ENCODE results near the gene GSC. TPM values are rescaled to one million over a fixed set of nuclear protein-coding genes. Genes with fewer than 3 reads are reported as not detected.

GSC gene
- total RNA-seq, 1 experiment from 2014 or later = not detected

DNA sequence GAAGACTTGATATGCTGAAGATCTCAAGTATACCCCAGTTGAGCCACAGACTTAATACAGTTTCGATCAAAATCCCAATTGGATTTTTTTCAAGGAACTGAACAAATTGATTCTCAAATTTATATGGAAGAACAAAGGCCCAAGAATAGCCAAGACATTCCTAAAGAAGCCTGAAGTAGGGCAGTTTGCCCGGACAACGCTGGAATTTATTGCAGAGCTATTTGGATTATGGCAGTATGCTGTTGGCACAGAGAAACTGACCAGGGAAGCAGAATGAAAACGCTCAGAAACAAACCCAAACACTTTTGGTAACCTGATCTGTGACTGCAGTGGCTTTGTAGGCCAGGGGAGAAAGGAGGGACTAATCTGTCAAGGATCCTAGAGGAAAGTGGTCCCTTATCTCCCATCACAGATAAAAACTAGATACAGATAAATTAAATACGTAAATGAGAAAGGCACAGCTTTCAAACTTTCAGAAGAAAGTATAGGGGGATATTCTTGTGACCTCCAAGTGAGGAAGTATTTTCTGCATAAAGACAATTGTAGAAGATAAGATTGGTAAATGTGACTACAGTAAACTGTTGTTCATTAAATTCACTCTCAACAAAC lies 35.9 kb upstream of the GSC start:
- no peak overlapping the region for H4K8ac ChIP-seq (replicated peaks; ENCODE audit: insufficient read length, low read depth, low read length)
- Mint-ChIP-seq H3K9me3 (no peaks in the 10 kb centered on the region), H3K36me3 (ENCODE audit: insufficient read depth in 1 of 3, low read depth in 3 of 3) (no peaks in the 10 kb centered on the region), H3K27me3 (ENCODE audit: low read depth) (peaks cover 7% of the 10 kb centered on the region), H3K4me1 (peaks cover 0 to 9% of the 10 kb centered on the region in 2 experiments; a peak in 2 of 4 replicates), H3K4me3 (no peak overlapping the region), H3K27ac (no peak overlapping the region)
- no peak overlapping the region for H4K91ac ChIP-seq (ENCODE audit: insufficient read length, low read depth, low read length)
- no peak overlapping the region for H2BK20ac ChIP-seq (ENCODE audit: low read depth, low read length, poor library complexity, severe bottlenecking)
- H3K27ac ChIP-seq (ENCODE audit: insufficient read length, low read depth, low read length) = no peak overlapping the region
- no peak overlapping the region for H2AK5ac ChIP-seq (ENCODE audit: insufficient read length, low read length)
- no peak overlapping the region for H2BK120ac ChIP-seq (ENCODE audit: low read depth, low read length, poor library complexity, severe bottlenecking)
- H4K20me1 ChIP-seq (ENCODE audit: control insufficient read depth, insufficient read depth, insufficient read length) = no peaks in the 10 kb centered on the region
- H4K5ac ChIP-seq (ENCODE audit: insufficient read length, low read depth, low read length) = no peak overlapping the region
- no peak overlapping the region for H3T11ph ChIP-seq (ENCODE audit: low read length)
- no peak overlapping the region for H2BK5ac ChIP-seq (ENCODE audit: insufficient read length, low read length)
- H3K27me3 ChIP-seq (ENCODE audit: insufficient read depth, low read length) = no peaks in the 10 kb centered on the region
- H3K56ac ChIP-seq (ENCODE audit: insufficient read length, low read depth, low read length) = no peak overlapping the region
- H3K23ac ChIP-seq (ENCODE audit: insufficient read length, low read depth, low read length) = no peak overlapping the region
- no peaks in the 10 kb centered on the region for H3K9me3 ChIP-seq (ENCODE audit: control insufficient read depth, low read depth, low read length)
- no peak overlapping the region for H2BK12ac ChIP-seq (ENCODE audit: insufficient read length, low read depth, low read length)
- H3K79me1 ChIP-seq (ENCODE audit: insufficient read depth, low read depth, low read length, poor library complexity, severe bottlenecking) = no peaks in the 10 kb centered on the region
- TF ChIP-seq, protein P1, sequence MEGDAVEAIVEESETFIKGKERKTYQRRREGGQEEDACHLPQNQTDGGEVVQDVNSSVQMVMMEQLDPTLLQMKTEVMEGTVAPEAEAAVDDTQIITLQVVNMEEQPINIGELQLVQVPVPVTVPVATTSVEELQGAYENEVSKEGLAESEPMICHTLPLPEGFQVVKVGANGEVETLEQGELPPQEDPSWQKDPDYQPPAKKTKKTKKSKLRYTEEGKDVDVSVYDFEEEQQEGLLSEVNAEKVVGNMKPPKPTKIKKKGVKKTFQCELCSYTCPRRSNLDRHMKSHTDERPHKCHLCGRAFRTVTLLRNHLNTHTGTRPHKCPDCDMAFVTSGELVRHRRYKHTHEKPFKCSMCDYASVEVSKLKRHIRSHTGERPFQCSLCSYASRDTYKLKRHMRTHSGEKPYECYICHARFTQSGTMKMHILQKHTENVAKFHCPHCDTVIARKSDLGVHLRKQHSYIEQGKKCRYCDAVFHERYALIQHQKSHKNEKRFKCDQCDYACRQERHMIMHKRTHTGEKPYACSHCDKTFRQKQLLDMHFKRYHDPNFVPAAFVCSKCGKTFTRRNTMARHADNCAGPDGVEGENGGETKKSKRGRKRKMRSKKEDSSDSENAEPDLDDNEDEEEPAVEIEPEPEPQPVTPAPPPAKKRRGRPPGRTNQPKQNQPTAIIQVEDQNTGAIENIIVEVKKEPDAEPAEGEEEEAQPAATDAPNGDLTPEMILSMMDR (conservative IDR thresholded peaks at IDR 0.05) = no peak
- H3K79me2 ChIP-seq (ENCODE audit: insufficient read depth, low read length) = no peaks in the 10 kb centered on the region
- H2BK15ac ChIP-seq (ENCODE audit: low read depth, low read length) = no peak overlapping the region
- H3K14ac ChIP-seq (ENCODE audit: insufficient read depth, low read length) = no peak overlapping the region
- H3K18ac ChIP-seq (ENCODE audit: insufficient read length, low read depth, low read length) = no peak overlapping the region
- no peak for DNase-seq
- H3K4ac ChIP-seq (ENCODE audit: low read depth, low read length) = no peak overlapping the region
- no CpG with 5 or more reads among the region's 5 CpGs for WGBS (ENCODE audit: extremely low coverage, insufficient read length, low lambda C conversion rate)
- H3K23me2 ChIP-seq (ENCODE audit: insufficient read length, low read depth, low read length, poor library complexity, severe bottlenecking) = no peaks in the 10 kb centered on the region
- no peak overlapping the region for H3K4me2 ChIP-seq (ENCODE audit: insufficient read depth, insufficient read length, low read length)
- no peaks in the 10 kb centered on the region for H3K4me1 ChIP-seq (ENCODE audit: insufficient read depth, low read length)
- H3K9ac ChIP-seq (ENCODE audit: extremely low read depth, insufficient read length, low read length) = no peak overlapping the region
- H2AFZ ChIP-seq (ENCODE audit: low read length) = no peak overlapping the region

Measured in H9 (cell line).